ENCODE measurements around the gene FBXL2. TPM values are rescaled to one million over a fixed set of nuclear protein-coding genes. Genes with fewer than 3 reads are reported as not detected.

The FBXL2 gene
- total RNA-seq, 1 donor = 9.7 TPM

DNA sequence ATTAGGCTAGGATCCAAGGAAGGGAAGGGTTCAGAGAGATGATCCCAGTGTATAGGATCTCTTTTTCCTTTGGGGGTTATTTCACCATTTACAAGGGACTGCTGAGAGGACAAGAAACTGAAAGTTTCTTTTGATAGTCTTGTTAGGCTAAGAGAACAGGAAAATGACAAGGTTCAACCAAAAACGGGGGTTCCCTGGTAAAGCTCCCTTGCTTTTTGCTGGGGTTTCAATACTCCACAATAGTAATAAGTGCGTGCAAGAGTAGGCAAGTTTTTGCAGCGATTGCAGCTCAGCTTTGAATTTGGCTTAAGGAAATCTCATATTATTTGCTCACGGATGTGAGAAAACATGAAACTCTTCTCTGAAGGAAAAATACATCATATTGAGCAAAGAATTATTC is 39.8 kb upstream of the FBXL2 start:
- DNase-seq (ENCODE audit: low read depth) = no peak
- no peak for TF ChIP-seq CTCF (IDR thresholded peaks at IDR 0.05; ENCODE audit: insufficient read depth, low read length)
- no peak overlapping the region for H3K4me3 ChIP-seq (ENCODE audit: low read depth, low read length)

DNA sequence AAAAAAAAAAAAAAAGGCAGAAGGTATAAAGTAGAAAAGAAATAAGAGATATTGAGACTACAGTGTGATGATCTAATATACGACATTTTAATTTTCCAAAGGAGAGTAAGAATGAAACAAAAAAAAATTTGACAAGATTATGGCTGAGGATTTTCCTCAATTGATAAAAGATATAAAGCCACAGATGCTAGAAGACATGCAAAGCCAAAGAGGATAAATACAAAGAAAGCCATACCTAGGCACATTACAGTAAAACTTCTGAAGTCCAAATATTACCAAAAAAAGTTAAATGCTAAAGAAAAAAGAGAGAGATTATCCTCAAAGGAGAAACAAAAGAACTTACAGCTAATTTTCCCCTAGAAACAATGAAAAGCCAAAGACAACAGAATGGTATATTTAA is 38.3 kb upstream of the FBXL2 start:
- no peak for TF ChIP-seq CTCF (IDR thresholded peaks at IDR 0.05; ENCODE audit: insufficient read depth, low read length)
- no peak for DNase-seq (ENCODE audit: low read depth)
- no peak overlapping the region for H3K4me3 ChIP-seq (ENCODE audit: low read depth, low read length)

GRCh38 chr3:33240261-33240660 is 37.0 kb upstream of the FBXL2 start:
- DNase-seq (ENCODE audit: low read depth) = no peak
- H3K4me3 ChIP-seq (ENCODE audit: low read depth, low read length) = no peak overlapping the region
- no peak for TF ChIP-seq CTCF (IDR thresholded peaks at IDR 0.05; ENCODE audit: insufficient read depth, low read length)

GRCh38 chr3:33246786-33247185 is 30.5 kb upstream of the FBXL2 start:
- TF ChIP-seq CTCF (IDR thresholded peaks at IDR 0.05; ENCODE audit: insufficient read depth, low read length) = no peak
- no peak overlapping the region for H3K4me3 ChIP-seq (ENCODE audit: low read depth, low read length)
- DNase-seq (ENCODE audit: low read depth) = no peak

DNA sequence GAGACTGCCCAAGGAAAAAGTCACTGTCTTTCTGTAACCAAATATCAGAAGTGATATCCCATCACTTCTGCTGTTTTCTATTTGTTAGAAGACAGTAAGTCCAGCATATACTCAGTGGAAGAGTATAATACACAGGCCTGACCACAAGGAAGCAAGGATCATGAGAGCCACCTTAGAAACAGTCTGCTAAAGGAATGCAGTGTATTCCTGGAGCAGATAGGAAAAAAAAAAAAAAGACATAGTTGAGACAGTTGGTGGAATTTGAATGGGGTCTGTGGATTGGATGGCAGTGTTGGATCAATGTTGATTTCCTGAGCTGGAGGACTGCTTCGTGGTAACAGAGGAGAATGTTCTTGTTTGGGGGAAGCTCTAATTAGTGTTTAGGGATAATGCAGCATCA is 26.5 kb upstream of the FBXL2 start:
- TF ChIP-seq CTCF (IDR thresholded peaks at IDR 0.05; ENCODE audit: insufficient read depth, low read length) = no peak
- no peak overlapping the region for H3K4me3 ChIP-seq (ENCODE audit: low read depth, low read length)
- peak; percentile 2 for DNase-seq (ENCODE audit: low read depth)

- no peak for TF ChIP-seq CTCF (IDR thresholded peaks at IDR 0.05; ENCODE audit: insufficient read depth, low read length)
- H3K4me3 ChIP-seq (ENCODE audit: low read depth, low read length) = no peak overlapping the region
- DNase-seq (ENCODE audit: low read depth) = no peak
Observed at GRCh38 chr3:33256249-33256648, 21.0 kb upstream of the FBXL2 start.

DNA sequence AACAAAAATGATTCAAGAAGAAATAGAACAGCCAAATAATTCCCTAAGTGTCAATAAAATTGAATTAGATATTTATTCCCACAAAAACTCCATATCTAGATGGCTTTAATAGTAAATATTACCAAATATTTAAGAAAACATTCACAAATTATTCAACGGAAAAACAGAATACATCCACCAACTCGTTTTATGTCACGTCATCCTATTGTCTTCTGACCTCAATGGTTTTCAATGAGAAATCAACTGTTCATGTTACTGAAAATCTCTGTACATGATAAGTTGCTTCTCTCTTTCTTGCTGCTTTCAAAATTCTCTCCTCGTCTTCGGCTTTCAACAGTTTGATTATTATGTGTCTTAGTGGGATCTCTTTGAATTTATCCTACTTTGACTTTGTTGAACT is 17.1 kb upstream of the FBXL2 start:
- no peak overlapping the region for H3K4me3 ChIP-seq (ENCODE audit: low read depth, low read length)
- TF ChIP-seq CTCF (IDR thresholded peaks at IDR 0.05; ENCODE audit: insufficient read depth, low read length) = no peak

More for the DNA sequence above, 17.1 kb upstream of the FBXL2 start:
- no peak for DNase-seq (ENCODE audit: low read depth)

Measured in fibroblast of the aortic adventitia (primary cell).